ENCODE data around the gene EIF4EBP3.
A peak's percentile ranks its signal among the peaks of the same experiment; 100 is the strongest.

EIF4EBP3 gene

DNA sequence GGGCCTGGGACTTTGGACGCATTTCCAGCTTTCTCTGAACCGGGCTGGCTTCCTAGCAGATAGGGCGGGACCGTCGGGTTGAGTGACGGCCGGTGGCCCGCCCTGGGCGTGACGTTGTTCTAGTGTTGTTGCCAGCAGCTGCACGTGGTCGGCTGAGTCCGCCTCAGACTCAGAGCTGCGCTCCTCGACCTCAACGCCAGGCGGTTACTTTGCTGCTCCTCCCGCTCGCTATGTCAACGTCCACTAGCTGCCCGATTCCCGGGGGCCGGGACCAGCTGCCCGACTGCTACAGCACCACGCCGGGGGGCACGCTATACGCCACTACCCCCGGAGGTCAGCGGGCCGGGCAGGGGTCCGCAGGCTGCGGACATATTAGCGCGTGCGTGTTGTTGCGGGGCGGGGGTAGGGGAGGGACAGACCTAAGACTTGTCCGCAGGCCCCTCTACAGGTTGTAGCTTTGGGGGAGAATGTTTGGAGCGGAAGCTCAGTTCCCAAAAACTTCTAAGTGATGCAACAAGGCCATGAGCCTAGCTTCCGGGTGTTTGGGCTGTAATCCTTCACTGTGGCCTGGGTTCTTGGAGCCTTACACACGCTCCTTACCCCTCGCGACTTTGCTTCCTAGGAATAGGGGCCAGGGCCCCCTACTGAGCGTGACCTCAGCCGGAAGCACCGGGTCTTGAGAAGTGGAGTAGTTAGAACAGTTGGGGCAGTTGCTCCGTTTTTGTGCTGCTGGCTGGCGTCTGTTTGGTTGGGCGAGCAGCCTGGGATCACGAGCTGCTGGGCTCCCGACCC, at the start of gene EIF4EBP3:
Gene EIF4EBP3 (plus strand): TSS at position 155 of the 792 bp plus-strand sequence. CDS start 76 bp downstream, at position 231.
- DNase-seq: peak; percentile 82

DNA sequence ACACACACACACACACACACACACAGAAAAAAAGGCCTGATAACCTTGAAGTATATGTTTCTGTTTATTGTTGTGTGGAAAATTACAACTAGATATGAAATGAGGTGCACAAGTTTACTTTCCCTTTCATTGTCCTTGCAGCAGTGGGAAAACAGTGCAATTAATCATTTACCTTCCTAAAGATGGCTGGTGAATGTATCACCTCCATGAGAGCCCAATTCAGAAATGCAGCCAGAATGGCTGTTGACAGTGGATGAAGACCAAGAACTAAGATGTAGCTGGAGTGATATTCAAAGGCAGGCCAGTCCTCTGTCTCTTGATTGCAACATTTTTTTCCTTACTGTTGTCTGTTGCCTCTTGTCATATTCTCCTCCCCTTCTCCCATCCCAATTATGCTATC, 49.6 kb upstream of the EIF4EBP3 start:
- DNase-seq: no peak

DNA sequence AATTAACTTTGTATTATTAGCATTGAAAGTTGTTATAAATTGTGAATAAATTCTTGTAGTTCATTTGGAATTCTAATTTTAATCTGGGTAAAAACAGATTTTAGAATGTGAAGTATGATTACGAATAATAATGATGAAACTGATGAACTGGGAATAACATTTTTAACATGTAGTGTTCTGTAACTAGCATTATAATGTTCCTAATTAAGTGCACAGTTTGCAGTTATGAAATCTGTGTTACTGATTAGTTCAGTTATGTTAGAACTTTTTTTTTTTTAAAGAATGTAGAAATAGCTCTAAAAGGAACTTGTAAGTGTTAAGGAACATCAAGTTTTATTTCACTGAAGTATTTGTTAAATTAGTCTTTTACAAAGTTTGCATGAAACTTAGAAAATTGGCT, 48.9 kb upstream of the EIF4EBP3 start:
- no peak for DNase-seq

DNA sequence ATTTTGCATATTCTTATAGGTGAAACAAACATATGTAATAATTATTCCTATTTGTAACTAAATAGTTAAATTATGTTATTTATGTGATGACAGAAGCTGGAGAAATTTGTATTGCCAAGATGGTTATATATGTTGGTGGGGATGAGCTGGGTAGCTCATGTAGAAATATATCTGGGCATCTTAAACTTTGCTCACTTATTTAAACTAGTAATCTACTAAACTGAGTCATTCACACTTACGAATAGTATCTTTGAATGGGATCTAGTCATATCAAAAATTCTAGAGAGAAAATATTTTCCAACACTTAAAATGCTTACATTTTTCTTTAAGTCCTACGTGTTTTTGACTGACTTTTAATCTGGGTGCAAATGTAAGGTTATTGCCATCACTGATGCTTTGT, 44.6 kb upstream of the EIF4EBP3 start:
- DNase-seq: no peak

DNA sequence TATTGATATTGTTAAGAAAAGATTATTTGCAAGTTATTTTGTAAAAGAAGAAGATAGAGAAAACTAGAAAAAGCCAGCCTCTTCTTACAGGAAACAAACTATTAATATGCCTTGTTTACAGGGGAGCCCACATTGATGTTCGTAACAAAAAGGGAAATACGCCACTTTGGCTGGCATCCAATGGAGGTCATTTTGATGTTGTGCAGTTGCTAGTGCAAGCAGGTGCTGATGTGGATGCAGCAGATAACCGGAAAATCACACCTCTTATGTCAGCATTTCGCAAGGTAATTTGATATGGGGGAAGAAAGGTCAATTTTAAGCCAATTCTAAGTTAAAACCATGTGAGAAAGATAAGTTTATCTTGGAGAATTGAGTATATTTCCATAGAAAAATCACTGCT, 37.6 kb upstream of the EIF4EBP3 start:
- DNase-seq: no peak

DNA sequence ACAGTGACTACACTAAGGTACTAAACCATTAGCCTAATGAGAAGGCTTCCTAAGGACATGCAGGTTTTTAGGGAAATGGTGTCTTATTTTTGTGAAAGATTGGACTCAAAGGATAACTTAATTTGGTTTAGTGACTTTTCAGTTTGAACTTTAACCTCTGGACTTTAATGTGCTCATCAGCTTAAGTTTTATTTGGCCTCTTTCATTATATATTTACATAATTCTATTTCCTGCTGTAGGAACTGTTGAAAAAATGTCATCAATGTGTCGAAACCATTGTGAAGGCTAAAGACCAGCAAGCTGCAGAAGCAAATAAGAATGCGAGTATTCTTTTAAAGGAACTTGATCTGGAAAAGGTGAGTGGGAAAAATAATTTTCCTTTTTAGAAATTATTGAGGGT, 34.3 kb upstream of the EIF4EBP3 start:
- DNase-seq: no peak

DNA sequence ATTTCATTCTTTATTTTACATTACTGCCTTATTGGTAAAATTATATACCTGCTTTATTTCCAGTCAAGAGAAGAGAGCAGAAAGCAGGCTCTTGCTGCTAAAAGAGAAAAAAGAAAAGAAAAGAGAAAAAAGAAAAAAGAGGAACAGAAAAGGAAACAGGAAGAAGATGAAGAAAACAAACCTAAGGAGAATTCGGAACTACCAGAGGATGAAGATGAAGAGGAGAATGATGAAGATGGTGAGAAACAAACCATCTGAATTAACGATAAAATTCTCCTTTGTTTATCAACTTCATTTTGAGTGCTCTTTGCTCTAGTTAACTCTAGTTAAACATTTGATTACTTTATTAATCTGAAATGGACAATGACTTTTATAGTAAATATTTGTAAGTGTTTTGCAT, 23.5 kb upstream of the EIF4EBP3 start:
- DNase-seq: no peak

DNA sequence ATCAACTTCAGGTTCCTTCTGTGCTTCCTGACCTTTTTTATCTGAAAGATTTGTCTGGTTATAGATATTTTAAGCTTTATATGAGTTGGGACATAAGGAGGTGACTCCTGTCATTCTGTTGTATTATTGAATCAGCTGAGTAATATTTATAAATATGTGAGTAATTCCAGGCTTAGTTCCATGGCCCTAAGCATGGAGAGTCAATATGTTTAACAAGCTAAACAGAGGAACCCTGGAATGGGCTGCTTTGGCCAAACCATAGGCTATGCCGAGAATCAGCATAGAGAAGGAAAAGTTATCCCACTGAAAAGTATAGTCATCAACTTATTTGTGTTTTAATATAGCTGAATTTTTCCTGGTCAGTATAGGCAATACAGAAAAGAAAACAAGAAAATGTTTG, 7.2 kb upstream of the EIF4EBP3 start:
- DNase-seq: no peak

DNA sequence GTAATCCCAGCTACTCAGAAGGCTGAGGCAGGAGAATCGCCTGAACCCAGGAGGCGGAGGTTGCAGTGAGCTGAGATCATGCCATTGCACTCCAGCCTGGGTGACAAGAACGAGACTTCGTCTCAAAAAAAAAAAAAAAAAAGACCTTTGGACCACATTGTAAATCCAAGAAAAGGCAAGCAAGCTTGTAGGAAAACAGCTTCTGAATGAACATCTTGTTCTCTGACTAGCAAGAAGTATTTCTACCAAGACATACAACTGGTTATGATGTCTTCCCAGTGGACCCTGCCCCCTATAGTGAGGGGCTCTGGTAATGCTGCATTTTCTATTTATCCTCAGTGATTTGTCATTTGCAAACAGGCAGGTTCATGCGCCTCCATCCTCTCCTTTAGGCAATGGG, 4.5 kb upstream of the EIF4EBP3 start:
- no peak for DNase-seq

DNA sequence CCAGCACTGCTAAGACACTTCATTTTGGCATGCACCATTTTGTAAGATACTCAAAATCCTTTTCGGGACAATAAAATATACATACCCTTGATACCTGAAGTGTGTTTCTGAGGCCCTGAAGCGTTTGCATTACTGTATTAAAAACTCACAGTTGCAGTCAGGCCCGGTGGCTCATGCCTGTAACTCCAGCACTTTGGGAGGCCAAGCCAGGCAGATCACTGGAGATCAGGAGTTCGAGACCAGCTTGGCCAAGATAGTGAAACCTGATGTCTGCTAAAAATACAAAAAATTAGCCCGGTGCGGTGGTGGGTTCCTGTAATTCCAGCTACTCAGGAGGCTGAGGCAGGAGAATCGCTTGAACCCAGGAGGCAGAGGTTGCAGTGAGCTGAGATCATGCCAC, 2.5 kb upstream of the EIF4EBP3 start:
- no peak for DNase-seq

DNA sequence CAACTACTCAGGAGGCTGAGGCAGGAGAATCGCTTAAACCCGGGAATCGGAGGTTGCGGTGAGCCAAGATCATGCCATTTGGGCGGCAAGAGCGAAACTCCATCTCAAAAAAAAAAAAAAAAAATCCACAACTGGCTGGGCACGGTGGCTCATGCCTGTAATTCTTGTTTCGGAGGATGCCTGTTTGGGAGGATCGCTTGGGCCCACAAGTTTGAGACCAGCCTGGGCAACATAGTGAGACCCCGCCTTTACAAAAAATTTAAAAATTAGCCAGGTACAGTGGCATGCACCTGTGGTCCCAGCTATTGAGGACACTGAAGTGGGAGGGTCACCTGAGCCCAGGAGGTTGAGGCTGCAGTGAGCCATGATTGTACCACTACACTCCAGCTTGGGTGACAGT, 1.9 kb upstream of the EIF4EBP3 start:
- no peak for DNase-seq

DNA sequence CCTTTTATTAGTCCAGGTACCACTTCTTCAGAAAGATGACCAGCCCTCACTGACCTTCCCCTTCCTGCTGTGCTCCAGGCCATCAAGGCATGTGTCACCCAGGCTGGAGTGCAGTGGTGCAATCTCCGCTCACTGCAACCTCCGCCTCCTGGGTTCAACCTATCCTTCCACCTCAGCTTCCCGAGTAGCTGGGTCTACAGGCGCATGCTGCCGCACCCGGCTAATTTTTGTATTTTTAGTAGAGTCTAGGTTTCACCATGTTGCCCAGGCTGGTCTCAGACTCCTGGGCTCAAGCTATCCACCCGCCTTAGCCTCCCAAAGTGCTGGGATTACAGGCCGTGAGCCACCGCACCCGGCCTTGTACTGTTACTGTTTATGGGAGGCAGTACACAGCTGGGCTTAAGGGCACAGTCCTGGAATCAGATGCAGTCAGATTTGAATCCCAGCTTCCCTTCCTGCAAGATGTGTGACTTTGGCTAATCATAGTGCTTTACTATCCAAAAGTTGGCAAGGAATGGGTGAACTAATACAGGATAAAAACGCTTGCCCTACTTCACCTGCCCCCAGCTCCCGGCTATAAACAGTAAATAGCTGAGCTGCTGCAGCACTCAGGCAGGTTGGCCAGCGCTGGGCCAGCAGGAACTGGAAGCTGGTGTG, 483 bp upstream of the EIF4EBP3 start:
- no peak for DNase-seq

DNA sequence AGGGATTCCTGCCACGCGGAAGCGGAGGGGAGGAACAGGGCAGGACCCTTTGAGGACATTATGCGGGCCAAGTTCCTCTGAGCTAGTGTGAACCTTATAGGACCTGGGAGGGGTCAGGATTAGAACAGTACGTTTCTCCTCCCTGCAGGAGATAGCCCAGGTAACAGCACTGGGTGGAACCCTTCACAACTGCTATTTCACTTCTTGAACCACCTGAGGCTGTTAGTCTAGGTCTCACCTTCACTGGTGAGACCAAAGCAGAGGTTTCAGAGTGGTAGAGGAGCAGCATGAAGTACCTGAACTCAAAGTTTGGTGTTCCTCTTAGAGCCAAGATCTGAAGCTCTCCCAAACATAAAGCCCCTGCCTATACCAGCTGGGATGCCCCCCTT, 832 bp downstream of the EIF4EBP3 start:
- no peak for DNase-seq

DNA sequence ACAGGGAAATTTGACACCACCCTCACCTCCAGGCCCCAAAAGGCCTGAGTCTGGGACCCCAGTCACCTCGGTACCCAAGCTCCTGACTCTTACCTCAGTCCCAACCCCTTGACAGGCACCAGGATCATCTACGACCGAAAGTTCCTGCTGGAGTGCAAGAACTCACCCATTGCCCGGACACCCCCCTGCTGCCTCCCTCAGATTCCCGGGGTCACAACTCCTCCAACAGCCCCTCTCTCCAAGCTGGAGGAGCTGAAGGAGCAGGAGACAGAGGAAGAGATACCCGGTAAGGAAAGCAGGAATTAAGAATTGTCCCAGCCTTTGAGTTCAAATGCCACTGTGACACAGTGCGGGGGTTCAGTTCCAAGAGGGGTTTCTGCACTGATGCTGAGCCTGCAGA, 1.3 kb downstream of the EIF4EBP3 start:
- DNase-seq: no peak

DNA sequence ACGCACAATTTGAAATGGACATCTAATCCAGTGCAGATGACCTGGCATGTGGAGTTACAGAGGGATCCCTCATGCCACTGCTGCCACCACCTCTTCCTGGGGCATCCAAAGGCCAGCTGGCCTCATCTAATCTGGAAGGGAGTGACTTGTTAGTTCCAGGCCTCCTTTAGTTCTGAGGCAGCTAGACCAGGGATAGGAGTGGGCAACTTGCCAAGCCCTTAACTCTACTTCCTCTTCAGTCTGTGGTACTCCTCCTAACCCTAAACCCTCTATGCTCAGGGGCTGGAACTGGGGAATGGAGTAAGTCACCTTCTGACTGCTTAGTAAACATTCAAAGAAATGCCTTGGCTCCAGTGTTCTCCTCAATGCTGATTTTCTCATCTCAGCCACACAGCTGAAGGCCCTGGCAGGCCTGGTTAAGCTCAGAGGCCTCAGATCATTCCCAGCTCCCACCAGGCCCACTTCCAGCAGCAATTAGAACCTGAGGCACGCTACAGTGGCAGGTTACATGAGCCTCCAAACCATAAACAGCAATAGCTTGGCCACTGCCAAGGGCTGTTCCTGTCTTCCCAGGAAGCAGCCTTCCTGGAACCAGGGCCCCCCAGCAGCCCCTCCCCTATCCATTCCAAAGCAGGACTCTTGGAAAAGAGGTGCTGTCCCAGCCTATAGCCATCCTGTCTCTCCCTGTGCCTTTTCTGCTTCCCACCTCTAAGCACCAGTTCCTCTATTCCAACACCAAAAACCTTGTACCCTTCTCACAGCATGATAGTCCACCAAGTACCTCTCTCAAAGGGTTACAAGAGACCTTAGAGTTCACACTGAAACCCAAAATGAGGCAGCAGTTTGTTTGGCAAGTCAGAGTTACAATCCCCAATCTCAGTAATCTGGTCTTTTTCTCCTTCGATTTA, 2.0 kb downstream of the EIF4EBP3 start:
- no peak for DNase-seq

DNA sequence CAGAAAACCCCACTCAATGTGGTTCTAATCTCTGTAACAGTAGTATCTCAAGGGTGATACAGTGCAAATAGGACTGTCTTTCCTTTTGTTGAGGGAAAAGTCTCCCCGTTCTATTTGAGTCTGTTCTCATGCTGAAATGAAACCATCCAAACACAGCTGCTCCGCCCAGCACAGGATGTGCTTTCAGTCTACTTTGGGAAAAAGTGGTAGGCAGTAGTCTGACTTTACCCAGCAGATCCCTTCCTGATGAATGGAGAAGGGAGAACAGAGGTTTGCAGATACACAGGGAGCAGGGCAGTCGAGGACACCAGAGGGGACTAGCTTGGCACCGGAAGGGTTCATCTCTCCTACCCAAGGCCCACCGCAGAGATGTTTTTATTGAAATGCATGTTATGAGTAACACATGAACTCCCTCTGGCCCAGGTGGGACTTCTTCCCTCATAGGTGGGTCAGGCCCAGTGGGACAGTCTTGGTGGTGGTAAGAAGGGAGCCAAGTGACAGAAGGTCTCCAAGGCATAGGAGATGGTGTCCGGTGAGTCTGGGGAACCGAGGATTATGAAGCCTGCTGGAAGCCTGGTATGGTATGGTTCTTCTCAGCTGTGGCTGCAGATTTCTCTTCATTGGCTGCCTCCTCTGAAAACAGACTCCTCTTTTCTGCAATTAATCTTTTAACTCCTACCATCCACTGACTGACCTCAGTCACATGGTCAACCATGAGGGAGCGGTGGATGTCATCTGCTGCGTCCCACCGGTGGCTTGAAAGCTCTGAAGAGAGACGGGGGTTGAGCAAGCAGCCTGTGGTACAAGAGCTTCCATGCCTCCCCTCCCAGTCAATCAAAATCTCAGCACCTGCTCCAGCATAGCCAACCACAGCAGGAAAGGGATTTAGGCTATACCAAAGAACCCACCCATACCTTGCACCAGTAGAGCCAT, 3.0 kb downstream of the EIF4EBP3 start:
- DNase-seq: no peak

DNA sequence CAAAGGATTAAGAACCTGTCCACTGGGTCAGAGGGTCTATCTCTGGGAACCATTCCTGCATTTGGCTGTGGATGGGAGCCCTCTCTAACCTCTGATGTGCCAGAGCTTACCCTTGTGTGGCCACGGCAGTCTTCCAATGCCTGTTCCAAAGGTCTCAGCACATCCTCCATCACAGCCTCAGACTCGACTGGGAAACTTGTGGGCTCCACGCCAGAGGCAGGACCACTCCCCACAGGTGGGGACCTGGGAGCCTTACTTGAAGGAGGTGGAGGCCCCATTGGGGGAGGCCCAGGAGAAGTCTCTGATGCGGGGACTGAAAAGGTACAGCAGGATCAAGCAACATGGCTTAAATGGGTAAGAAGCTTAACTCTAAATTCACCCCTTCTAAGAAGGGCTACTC, 4.4 kb downstream of the EIF4EBP3 start:
- no peak for DNase-seq

DNA sequence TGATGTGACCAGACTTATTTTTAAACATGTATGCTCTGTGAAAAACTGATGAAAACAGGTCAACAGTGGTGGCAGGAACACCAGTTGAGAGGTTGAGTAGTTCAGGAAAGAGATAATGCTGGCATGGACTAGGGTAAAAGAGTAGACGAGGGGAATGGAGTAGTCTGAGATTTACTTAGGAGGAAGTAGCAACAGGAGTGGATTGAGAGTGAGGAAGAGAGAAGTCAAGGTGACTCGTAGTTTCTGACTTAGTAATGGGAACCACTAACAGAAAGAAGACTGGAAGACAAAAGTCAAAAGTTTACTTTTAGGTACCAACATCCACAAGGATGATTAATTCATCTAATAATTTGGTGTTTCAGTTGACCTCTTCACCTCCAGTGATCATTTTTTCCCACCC, 6.2 kb downstream of the EIF4EBP3 start:
- no peak for DNase-seq

DNA sequence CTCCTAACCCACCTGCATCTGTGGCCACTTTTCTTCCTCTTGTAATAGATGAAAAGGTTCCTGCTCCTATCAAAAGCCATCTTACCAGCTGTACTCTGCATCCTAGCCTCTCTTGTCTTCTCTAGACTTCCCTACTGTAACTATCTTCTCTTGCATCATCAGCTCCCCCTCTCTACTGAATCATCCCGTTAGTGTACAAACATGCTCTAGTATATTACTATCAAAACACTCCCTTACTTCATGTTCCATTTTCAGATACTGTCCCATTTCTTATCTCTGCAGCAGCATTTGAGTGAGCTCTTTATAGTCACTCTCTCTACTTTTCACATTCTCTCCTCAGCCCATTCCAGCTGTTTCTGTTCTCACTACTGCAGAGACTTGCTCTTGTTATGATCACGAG, 7.0 kb downstream of the EIF4EBP3 start:
- no peak for DNase-seq

DNA sequence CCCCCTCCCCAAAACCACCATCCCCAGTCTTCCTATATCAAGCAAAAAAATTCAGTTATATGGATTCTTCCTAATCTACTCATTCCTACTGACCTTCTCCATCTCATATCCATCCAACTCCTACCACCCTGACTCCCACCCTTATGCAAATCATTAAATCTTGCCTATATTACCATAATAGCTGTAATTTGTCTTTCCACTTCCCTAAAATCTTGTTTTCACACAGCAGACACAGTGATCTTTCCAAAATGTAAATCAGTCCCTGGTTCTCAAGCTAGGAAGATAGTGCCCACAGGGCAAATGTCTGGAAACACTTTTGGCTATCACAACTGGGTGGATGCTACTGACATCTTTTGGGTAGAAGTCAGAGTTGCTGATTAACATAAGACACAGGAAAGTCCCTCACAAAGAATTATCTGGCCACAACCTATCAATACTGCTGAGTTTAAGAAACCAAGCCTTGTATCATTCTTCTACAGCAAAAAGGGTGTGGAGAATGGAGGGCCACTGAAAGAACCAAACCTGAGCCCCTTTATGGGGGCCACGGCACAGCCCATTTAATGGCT, 8.4 kb downstream of the EIF4EBP3 start:
- no peak for DNase-seq

DNA sequence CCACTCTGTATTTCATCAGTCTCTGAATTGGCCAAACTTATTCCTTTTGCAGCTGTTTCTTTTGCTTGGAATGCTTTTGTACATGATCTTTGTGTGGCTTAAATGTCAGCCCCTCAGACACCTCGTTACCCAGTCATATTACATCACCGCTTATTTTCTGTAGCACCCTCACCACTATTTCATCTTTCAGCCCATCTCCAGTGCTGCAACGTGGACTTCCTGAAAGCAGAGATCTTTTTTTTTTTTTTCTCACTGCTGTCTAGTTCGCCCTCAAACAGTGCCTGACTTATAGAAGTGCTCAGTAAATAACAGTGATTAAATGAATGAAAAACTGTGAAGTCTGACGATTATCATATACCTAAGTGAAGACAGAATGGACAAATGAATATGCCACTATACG, 9.0 kb downstream of the EIF4EBP3 start:
- peak; percentile 3 for DNase-seq

DNA sequence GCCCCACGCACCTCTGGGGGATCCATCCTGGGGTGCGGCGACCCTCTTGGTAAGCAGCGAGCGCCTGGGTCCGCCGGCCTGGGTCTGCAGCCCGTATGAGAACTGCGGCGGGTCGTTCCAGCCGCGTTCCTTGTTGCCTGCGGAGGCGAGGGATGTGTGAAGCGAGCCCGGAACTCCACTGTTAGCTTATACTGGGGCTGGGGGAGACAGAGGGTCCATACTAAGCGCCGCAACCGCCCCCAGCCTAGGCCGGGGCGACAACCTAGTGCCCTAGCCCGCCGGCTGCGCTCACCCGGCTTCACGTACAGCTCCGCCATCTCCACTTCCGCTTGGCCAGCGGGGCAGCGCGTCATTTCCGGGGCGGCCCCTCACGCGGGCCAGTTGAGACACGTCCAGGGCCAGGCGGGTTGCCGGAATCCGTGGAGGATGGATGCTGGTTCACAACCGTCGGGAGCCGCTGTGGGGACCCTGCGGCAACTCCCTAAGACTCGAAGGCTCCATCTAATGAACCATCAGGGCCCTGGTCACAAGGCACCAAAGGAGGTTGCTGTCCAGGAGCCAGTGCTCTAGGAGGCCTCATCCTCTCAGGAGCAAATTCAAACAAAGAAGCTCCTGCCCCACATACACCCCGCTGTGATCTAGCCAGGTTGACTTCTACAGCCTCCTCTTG, 9.8 kb downstream of the EIF4EBP3 start, which contains the start of gene SRA1:
Gene SRA1 (minus strand): TSS at position 338 of the 670 bp plus-strand sequence. CDS start 21 bp downstream, at position 317.
- peak; percentile 79 for DNase-seq
